DLD1 (cell line): ENCODE measurements around the gene ANKRD33B.
"Not testable (repeated sequence)": the region's sequence is repeated elsewhere in the genome, so short reads cannot be mapped to it uniquely, and the experiment has no call there.

Experiments used
- in situ Hi-C: cut with HindIII; loops from 2 replicates; pipeline ENCODE4 v1.10.0; 2017; ENCODE audit warnings: low sequenced_read_pairs

ANKRD33B gene

DNA sequence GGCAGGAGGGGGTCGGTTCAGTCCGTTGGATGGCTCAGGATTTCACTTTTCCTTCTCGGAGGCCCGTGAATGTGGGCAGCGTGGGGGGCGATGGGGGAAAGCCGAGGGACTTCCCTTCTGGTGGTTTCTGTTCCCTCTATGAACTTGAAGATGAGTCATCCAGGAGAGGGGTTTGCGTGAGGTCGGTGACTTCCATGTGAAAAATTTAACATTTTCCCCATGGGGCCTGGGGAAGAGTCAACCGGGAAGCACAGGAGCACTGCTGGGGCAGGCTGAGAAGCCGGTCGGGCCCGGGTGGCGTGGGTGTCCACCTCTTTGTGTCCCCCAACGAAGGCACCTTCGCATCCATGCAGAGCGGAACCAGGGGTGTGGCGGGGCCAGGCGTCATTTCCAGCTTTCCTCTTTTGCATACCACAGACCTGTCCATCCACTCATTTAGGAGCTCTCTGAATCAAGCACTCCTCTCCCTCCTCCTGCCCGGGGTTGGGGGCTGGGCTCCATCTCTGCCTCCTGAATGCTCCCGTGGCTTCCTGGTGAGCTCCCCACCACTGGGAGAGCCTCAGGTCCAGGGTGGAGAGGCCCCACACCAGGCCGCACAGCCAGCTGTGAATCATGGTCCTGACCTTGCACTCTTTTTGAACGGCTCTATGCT is 68.4 kb downstream of the ANKRD33B start:
- in situ Hi-C loops = no loop called here

- in situ Hi-C loops = no loop called here
Measured at GRCh38 chr5:10633271-10634049, 69.6 kb downstream of the ANKRD33B start.

DNA sequence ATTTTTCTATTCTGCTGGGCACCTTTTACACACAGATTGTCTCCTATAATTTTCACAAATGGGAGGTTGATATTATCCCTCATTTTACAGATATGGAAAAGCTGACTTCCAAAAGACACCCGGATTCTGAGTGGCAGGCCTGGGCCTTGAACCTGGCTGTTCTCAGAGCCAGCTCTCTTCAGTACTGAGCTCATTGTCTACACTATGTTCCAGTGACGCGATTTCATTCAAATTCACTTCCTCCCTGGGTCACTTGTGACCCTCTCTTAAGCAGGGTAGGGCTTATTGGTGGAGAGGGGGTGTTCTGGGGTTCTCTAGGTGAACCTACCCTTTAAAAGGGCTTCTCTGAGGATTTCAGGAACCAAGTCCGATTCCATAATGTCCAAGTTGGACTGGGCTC is 70.2 kb downstream of the ANKRD33B start:
- in situ Hi-C loops = no loop called here

DNA sequence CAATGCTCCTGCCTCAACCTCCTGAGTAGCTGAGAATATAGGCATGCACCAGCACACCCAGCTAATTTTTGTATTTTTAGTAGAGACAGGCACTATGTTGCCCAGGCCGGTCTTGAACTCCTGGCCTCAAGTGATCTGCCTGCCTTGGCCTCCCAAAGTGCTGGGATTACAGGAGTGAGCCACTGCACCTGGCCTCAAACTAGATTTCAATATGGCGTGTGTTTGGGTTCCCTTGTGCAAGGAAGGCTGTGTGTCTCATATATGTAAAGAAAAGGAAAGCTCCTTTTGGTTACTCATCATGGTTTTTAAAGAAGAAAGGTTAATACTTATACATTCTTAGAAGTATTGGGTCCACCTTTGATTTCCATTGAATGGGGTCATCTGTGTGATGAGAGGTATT is 70.7 kb downstream of the ANKRD33B start:
- in situ Hi-C loops = no loop called here

- in situ Hi-C loops = no loop called here
Measured at GRCh38 chr5:10635257-10635866, 71.5 kb downstream of the ANKRD33B start.

- in situ Hi-C loops = no loop called here
Measured at GRCh38 chr5:10635867-10636350, 72.0 kb downstream of the ANKRD33B start.

DNA sequence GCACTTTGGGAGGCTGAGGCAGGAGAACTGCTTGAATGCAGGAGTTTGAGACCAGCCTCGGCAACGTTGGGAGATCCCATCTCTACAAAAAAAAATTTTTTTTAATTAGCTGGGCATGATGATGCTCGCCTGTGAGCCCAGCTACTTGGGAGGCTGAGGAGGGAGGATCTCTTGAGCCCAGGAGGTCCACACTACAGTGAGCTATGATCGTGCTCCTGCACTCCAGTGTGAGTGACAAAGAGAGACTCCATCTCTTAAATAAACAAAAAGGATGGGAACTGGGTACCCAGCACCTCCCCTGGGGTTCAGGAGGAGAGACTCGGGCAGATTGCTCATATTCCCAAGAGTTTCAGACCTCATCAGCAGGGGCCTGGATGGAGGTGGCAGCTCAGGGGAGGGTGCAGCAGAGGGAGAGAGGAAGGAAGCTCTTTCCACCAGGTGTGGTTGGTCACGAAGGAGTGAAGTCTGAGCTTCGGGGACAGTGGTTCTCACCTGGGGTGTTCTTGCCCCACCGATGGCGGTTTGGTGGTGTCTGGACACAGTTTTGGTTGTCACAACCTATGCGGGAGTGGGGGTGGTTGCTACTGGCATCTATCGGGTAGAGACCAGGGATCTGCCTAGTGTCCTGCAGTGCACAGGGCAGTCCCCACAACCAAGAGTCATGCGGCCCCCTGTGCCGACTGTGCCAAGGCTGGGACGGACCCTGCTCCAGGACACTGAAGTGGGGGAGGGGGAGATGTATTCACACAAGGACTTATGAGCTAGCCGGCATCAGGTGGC is 72.7 kb downstream of the ANKRD33B start:
- in situ Hi-C loops = no loop called here

- in situ Hi-C loops = no loop called here
Measured at GRCh38 chr5:10637944-10638343, 74.1 kb downstream of the ANKRD33B start.

DNA sequence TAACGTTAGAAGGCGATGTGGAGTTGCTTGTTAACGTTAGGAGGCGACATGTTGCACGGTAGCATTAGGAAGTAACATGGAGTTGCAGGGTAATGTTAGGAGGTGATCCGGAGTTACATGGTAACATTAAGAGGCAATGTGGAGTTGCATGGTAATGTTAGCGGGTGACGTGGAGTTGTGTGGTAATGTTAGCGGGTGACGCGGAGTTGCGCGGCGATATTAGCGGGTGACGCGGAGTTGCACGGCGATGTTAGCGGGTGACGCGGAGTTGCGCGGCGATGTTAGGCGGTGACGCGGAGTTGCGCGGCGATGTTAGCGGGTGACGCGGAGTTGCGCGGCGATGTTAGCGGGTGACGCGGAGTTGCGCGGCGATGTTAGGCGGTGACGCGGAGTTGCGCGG is 74.9 kb downstream of the ANKRD33B start:
- in situ Hi-C loops = not testable (repeated sequence)

DNA sequence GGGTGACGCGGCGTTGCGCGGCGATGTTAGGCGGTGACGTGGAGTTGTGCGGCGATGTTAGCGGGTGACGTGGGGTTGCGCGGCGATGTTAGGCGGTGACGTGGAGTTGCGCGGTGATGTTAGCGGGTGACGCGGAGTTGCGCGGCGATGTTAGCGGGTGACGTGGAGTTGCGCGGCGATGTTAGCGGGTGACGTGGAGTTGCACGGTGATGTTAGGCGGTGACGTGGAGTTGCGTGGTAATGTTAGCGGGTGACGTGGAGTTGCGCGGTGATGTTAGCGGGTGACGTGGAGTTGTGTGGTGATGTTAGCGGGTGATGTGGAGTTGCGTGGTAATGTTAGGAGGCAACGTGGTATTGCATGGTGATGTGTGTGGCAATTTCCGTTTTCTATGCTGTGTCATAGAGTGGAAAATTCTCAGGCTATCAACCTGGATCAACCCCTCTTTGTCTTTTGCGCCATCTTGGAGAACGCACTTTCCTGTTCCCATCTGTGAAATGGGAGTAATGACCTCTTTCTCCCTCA is 76.0 kb downstream of the ANKRD33B start:
- in situ Hi-C loops = no loop called here

DNA sequence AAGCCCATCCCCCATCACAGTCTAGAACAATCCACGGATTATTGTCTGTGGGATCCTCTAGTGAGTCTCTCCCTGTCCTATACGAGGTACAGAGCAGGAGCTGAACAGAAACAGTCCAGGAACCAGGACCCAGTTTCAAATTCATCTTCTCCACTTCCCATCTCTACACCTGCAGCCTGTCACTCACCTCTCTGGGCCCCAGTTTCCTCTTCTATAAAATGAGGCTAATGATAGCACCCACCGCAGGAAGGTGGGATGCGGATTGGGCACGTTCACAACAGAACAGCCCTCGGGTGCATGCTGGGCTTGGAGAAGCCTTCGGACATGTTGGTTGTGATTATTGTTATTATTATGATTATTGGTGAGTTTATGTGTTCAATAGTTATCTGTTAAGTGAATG is 78.5 kb downstream of the ANKRD33B start:
- in situ Hi-C loops = no loop called here

DNA sequence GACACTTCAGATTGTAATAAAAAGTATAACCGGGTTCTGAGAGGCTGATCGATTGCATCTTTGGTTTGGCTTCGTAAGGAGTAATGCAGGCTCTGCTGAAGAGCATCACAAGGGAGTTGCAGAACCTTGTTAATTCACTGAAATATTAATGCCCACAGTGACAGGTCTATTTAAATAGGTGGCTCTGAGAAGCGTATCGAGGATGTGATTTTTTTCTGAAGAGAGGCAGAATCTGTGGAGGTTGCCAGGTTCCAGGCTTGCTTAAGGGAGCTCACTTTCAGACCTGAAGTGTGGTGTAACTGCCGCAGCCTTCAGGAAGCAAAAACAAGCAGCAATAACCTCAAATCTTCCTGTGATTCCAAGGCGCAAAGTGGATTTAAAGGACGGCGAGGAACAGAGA is 80.3 kb downstream of the ANKRD33B start:
- in situ Hi-C loops = no loop called here

DNA sequence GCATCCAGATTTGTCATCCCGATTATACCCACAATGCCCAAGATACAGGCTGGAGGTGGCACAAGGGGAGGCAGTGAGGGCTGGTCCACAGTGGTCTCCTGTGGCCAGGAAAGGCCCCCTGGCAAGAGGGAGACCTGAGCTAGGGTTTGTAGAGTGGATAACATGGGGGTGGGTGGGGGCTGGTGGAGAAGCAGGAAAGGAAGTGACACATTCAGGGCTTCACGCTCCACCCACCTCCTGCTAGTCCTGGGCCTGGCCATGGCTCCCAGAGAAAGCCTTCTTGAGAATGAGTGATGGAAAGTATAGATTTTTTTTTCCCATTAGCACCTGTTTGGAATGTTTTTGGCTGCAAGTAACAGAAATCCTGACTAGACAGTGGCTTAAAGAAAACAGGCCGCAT is 81.3 kb downstream of the ANKRD33B start:
- in situ Hi-C loops = no loop called here

- in situ Hi-C loops = no loop called here
Measured at GRCh38 chr5:10645671-10646070, 81.8 kb downstream of the ANKRD33B start.

DNA sequence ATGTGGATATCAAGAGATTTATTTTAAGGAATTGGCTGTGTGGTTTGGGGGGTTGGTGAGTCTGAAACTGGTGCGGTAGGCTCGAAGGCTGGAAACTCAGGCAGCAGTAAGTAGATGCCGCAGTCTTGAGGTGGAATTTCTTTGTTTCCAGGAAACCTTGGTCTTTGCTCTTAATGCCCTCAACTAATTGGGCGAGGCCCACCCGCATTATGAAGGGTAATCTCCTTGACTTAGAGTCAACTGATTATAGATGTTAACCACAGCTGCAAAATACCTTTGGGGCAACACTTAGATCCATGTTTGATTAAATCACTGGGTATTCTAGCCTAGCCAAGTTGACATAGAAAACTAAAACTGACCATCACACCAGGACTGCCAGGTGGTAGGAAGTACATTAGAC is 83.8 kb downstream of the ANKRD33B start:
- in situ Hi-C loops = no loop called here

DNA sequence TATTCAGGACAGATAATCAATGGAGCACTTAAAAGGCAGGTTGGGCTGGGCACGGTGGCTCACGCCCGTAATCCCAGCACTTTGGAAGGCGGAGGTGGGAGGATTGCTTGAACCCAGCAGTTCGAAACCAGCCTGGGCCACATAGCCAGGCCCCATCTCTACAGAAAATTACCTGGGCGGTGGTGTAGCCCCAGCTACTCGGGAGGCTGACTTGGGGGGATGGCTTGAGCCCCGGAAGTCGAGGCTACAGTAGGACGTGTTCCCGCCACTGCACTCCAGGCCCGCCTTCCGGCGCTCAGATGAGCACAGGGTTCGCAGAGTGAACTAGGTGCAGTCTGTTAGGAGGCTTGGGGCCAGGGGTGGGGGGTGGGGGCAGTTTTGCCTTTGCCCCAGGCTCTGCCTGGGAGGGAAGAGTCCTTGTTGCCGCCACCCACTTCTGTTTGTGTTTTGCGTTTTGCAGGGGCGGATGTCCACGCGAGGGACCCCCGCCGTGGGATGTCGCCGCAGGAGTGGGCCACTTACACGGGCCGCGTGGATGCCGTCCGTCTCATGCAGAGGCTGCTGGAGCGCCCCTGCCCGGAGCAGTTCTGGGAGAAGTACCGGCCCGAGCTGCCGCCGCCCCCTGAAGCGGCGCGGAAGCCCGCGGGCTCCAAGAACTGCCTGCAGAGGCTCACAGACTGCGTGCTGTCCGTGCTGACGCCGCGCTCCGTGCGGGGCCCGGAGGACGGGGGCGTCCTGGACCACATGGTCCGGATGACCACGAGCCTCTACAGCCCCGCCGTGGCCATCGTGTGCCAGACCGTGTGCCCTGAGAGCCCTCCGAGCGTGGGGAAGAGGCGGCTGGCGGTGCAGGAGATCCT is 85.2 kb downstream of the ANKRD33B start:
- in situ Hi-C loops = no loop called here

- in situ Hi-C loops = no loop called here
Measured at GRCh38 chr5:10649666-10650380, 86.0 kb downstream of the ANKRD33B start.

GRCh38 chr5:10652151-10652550 is 88.3 kb downstream of the ANKRD33B start:
- in situ Hi-C loops = no loop called here

DNA sequence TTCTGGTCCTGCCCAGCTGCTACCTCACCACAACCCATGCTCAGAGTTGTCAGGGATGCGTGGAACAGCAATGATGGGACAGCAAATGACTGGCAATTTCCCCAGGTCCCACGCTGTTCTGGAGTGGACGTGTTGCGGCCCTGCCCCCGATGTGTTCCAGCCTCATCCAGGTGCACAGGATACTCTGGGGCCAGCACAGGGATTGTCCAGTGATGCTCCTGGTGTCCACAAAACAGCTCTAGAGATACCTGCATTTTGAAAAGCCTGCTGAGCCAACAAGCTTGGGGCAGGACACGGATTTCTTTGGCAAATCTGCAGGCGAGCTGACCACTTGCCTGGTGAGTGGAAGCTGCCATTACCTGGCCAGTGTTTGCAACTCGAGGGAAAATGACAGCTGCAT is 88.7 kb downstream of the ANKRD33B start:
- in situ Hi-C loops = no loop called here
